Thymus (tissue), 11 donors: ENCODE results near the gene CEP164. TPM values are rescaled to one million over a fixed set of nuclear protein-coding genes. Genes with fewer than 3 reads are reported as not detected.

Experiments used
- DNase-seq, 9 donors: peaks; one replicate each; pipeline ENCODE4 v3.0.0-alpha.2; 2013; ENCODE audit warnings: low spot score in 9 of 9, low read depth in 6 of 9, missing footprints in 1 of 9
- H3K27ac ChIP-seq, 2 donors: one replicate each; pipeline ENCODE4 v1.5.1; 2013; ENCODE audit warnings: control low read depth in 1 of 2, low read depth in 1 of 2, low read length in 1 of 2, mild to moderate bottlenecking in 1 of 2, moderate library complexity in 1 of 2
- H3K27me3 ChIP-seq, 2 donors: one replicate each; pipeline ENCODE4 v1.5.1; 2013; ENCODE audit warnings: low read length in 1 of 2; ENCODE audit not compliant: control insufficient read depth in 2 of 2, insufficient read depth in 1 of 2
- H3K36me3 ChIP-seq, 2 donors: one replicate each; pipeline ENCODE4 v1.5.1; 2013; ENCODE audit warnings: low read length in 1 of 2, mild to moderate bottlenecking in 1 of 2, moderate library complexity in 1 of 2; ENCODE audit not compliant: control insufficient read depth in 2 of 2, insufficient read depth in 2 of 2
- H3K4me1 ChIP-seq, 2 donors: one replicate each; pipeline ENCODE4 v1.5.1; 2013; ENCODE audit warnings: low read length in 2 of 2; ENCODE audit not compliant: control insufficient read depth in 2 of 2, insufficient read depth in 2 of 2
- H3K4me3 ChIP-seq, 2 donors: one replicate each; pipeline ENCODE4 v1.5.1; 2013; ENCODE audit warnings: low read length in 2 of 2, control low read depth in 1 of 2, mild to moderate bottlenecking in 1 of 2
- H3K9me3 ChIP-seq, 2 donors: one replicate each; pipeline ENCODE4 v1.5.1; 2013; ENCODE audit warnings: low read length in 1 of 2, mild to moderate bottlenecking in 1 of 2; ENCODE audit not compliant: control insufficient read depth in 2 of 2, insufficient read depth in 1 of 2
- WGBS: extraction: QIAGEN DNeasy Blood & Tissue Kit; methylation state at CpG from one replicate; pipeline ENCODE4 v1.1.7; 2013; 5-methylcytosine and 5-hydroxymethylcytosine counted together
- polyA plus RNA-seq: library from polyadenylated mRNA; stranded (reverse); fragments of 200-250 nt; gene quantifications from one replicate; pipeline ENCODE4 v1.2.3, GENCODE V29; 2013
- total RNA-seq: library from RNA; stranded (reverse); fragments of 120-200 nt; gene quantifications from one replicate; pipeline ENCODE4 v1.2.4, GENCODE V29; 2013
- donor health status: healthy.

The CEP164 gene
- total and polyA plus RNA-seq, 2 donors = 12.0 to 24.8 TPM

- 93% methylated on average over 12 of the region's 12 CpGs for WGBS
- H3K4me1 ChIP-seq = no peaks in the 10 kb centered on the region
- no peak for DNase-seq
- H3K36me3 ChIP-seq = no peaks in the 10 kb centered on the region
- no peak overlapping the region for H3K4me3 ChIP-seq
- no peaks in the 10 kb centered on the region for H3K9me3 ChIP-seq
- no peak overlapping the region for H3K27ac ChIP-seq
- no peaks in the 10 kb centered on the region for H3K27me3 ChIP-seq
These were observed 90.2 kb downstream of the CEP164 start for GRCh38 chr11:117417856-117418255.

GRCh38 chr11:117418737-117419481 lies 91.3 kb downstream of the CEP164 start:
- Histone ChIP-seq H3K4me1 (no peaks in the 10 kb centered on the region), H3K27ac (no peak overlapping the region), H3K9me3 (no peaks in the 10 kb centered on the region), H3K36me3 (no peaks in the 10 kb centered on the region), H3K27me3 (peaks cover 0 to 2% of the 10 kb centered on the region in 2 donors), H3K4me3 (no peak overlapping the region)
- no peak for DNase-seq
- WGBS = 97% methylated on average over 12 of the region's 12 CpGs

DNA sequence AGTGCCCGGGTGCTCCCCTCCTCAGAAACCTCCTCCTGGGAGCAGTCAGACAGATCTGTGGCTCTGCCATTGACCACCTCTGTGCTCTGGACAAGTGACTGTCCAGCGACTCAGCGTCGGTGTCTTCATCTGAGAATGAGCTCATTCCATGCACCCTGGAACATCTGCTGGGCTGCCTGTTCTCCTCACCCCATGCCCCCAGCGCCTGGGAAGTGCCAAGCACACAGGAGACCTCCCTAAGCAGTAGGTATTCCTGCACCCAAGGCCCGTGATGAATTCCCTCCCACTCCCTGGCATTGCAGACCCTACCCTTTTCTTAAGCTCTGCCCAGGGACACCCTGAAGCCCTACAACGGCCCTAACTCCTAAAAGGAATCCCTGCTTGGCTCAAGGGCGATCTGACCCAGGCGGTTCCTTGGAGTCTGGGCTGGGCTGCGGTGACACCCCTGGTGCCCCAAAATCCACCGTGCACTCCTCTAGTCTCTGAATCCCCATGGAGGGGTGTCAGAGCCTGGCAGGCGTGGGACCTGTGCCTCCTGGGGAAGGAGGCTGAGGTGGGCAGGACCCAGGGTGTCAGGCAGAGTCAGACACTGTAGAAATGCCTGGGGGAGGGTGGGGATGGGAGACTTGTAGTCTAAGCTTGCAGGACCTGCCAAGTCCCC lies 92.0 kb downstream of the CEP164 start:
- Histone ChIP-seq H3K36me3 (no peaks in the 10 kb centered on the region), H3K4me1 (no peaks in the 10 kb centered on the region), H3K4me3 (no peak overlapping the region), H3K9me3 (no peaks in the 10 kb centered on the region), H3K27ac (no peak overlapping the region), H3K27me3 (peaks cover 0 to 2% of the 10 kb centered on the region in 2 donors)
- 92% methylated on average over 12 of the region's 12 CpGs for WGBS
- no peak for DNase-seq

DNA sequence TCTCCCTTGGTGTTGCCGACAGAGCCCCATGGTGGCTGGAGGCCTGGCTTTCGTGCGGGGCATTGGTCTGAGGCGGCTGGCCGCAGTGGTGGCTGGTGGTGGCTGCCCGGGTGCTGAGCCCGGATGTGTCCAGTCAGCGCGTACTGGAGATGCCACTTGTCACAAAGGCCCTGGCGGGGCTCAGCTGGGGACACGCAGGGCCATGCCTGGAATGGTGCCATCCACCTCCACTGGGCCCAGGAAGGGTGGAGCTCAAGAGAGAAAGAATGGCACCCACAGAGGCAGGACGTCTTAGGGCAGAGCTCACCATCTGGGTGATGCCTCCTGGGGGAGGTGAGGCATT lies 92.5 kb downstream of the CEP164 start:
- Histone ChIP-seq H3K27me3 (peaks cover 0 to 2% of the 10 kb centered on the region in 2 donors), H3K4me3 (no peak overlapping the region), H3K27ac (no peak overlapping the region), H3K9me3 (no peaks in the 10 kb centered on the region), H3K36me3 (no peaks in the 10 kb centered on the region), H3K4me1 (no peaks in the 10 kb centered on the region)
- no peak for DNase-seq
- 98% methylated on average over 12 of the region's 12 CpGs for WGBS

DNA sequence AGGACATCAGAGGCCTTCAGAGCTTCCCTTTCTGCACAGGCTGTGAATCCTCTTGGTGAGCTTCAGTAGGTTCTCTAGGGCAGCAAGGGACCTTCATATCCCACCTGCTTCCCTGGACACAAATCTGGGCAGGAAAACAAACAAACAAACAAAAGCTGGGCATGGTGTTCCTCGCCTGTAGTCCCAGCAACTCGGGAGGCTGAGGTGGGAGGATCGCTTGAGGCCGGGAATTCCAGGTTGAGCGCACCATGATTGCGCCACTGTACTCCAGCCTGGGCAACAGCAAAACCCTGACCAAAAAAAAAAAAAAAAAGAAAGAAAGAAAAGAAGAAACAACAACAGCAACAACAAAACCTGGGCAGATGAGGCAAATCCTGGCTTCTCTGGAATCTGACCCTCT lies 92.9 kb downstream of the CEP164 start:
- no peaks in the 10 kb centered on the region for H3K36me3 ChIP-seq
- H3K4me1 ChIP-seq = no peaks in the 10 kb centered on the region
- H3K9me3 ChIP-seq = no peaks in the 10 kb centered on the region
- DNase-seq = no peak
- no peak overlapping the region for H3K27ac ChIP-seq
- H3K4me3 ChIP-seq = no peak overlapping the region
- 97% methylated on average over 6 of the region's 6 CpGs for WGBS
- peaks cover 0 to 2% of the 10 kb centered on the region in 2 donors for H3K27me3 ChIP-seq

DNA sequence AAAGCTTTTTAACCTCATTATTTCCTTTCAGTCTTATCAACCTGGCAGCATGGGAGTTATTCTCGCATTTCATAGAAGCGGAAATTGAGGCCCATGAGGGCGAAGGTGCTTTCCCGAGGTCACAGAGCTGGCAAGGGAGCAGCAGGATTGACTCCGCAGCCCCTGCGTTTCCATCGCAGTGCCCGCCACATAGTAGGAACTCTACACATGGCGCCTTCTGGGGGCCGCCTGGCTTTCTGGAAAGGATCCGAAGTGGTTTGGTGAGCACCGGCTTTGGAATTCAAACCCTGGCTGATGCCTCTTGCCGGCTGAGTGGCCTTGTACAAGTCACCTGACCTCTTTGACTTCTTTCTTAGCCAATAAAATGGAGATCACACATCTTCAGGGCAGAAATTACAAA lies 93.4 kb downstream of the CEP164 start:
- H3K4me3 ChIP-seq = no peak overlapping the region
- no peak overlapping the region for H3K27ac ChIP-seq
- H3K36me3 ChIP-seq = no peaks in the 10 kb centered on the region
- H3K27me3 ChIP-seq = peaks cover 0 to 2% of the 10 kb centered on the region in 2 donors
- H3K4me1 ChIP-seq = no peaks in the 10 kb centered on the region
- WGBS = 86% methylated on average over 13 of the region's 13 CpGs
- DNase-seq = no peak
- H3K9me3 ChIP-seq = no peaks in the 10 kb centered on the region

DNA sequence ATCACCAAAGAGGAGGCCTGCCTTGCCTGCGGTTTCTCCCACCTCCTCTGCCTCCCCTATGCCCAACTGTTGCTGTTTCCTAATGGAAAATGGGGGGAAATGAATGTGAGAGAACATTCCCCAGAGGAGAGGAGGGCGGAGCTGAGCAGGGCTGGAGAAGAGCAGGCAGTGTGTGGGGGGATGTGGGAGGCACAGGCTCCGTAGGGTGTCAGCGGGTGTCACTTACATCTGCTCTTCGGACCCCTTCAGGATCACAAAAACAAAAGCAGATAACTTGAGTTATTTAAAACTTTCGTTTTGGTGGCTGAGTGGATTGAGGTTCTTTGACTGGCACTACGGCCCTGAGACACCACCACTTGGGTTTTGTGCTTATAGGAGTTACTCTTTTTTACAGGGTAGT lies 93.8 kb downstream of the CEP164 start:
- Histone ChIP-seq H3K4me1 (no peaks in the 10 kb centered on the region), H3K4me3 (no peak overlapping the region), H3K9me3 (no peaks in the 10 kb centered on the region), H3K36me3 (no peaks in the 10 kb centered on the region), H3K27ac (no peak overlapping the region), H3K27me3 (peaks cover 0 to 4% of the 10 kb centered on the region in 2 donors)
- WGBS = 94% methylated on average over 7 of the region's 7 CpGs
- no peak for DNase-seq

GRCh38 chr11:117423046-117423575 lies 95.5 kb downstream of the CEP164 start:
- Histone ChIP-seq H3K4me3 (no peak overlapping the region), H3K9me3 (no peaks in the 10 kb centered on the region), H3K36me3 (no peaks in the 10 kb centered on the region), H3K4me1 (no peaks in the 10 kb centered on the region), H3K27ac (no peak overlapping the region), H3K27me3 (peaks cover 0 to 9% of the 10 kb centered on the region in 2 donors)
- no peak for DNase-seq
- WGBS = 95% methylated on average over 14 of the region's 14 CpGs

DNA sequence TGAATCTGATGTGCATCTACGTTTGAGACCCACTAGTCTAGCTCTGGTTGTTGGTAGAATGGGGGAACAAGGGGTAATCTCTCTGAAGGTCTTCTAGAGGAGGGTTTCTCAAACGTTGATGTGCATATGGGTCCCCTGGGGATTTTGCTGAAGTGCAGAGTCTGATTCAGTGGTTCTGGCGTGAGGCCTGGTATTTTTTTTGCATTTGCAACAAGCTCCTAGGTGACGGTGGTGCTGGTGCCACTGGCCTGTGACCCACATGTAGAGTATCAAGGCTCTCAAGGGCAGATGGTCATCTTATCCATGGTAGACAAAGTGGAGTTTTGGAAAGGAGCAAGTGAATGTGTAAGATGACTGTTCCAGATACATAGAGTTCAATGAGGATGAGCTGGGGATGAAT lies 97.1 kb downstream of the CEP164 start:
- 91% methylated on average over 4 of the region's 4 CpGs for WGBS

More for the DNA sequence above, 97.1 kb downstream of the CEP164 start:
- no peak for DNase-seq
- no peak overlapping the region for H3K27ac ChIP-seq
- no peaks in the 10 kb centered on the region for H3K4me1 ChIP-seq
- no peaks in the 10 kb centered on the region for H3K36me3 ChIP-seq
- H3K9me3 ChIP-seq = no peaks in the 10 kb centered on the region
- H3K27me3 ChIP-seq = peaks cover 0 to 9% of the 10 kb centered on the region in 2 donors
- H3K4me3 ChIP-seq = no peak overlapping the region
